NCI-H2081 (cell line): ENCODE measurements around the gene PRKCA.
A peak's percentile ranks its signal among the peaks of the same experiment; 100 is the strongest.

Experiments used
- DNase-seq, 2 experiments: peaks; one replicate each; lab custom pipeline; 2025; lab: John Stamatoyannopoulos, UW

PRKCA gene

GRCh38 chr17:66414561-66415175, 112.3 kb downstream of the PRKCA start:
- no peak for DNase-seq

GRCh38 chr17:66415366-66416206, 113.2 kb downstream of the PRKCA start:
- DNase-seq: no peak

GRCh38 chr17:66416207-66416940, 114.0 kb downstream of the PRKCA start:
- DNase-seq: peak in 1 of 2 experiments; percentile 41

- DNase-seq: no peak
Measured at GRCh38 chr17:66417300-66417719, 114.9 kb downstream of the PRKCA start.

GRCh38 chr17:66420961-66421371, 118.6 kb downstream of the PRKCA start:
- no peak for DNase-seq

GRCh38 chr17:66422186-66422585, 119.8 kb downstream of the PRKCA start:
- no peak for DNase-seq

- DNase-seq: no peak
Measured at GRCh38 chr17:66423056-66423955, 120.9 kb downstream of the PRKCA start.

- no peak for DNase-seq
Measured at GRCh38 chr17:66425756-66426396, 123.5 kb downstream of the PRKCA start.

- peak in 1 of 2 experiments; percentile 41 for DNase-seq
Measured at GRCh38 chr17:66426397-66427033, 124.1 kb downstream of the PRKCA start.

GRCh38 chr17:66427134-66427533, 124.7 kb downstream of the PRKCA start:
- DNase-seq: no peak

- no peak for DNase-seq
Measured at GRCh38 chr17:66429680-66430079, 127.3 kb downstream of the PRKCA start.

- peak in 1 of 2 experiments; percentile 21 for DNase-seq
Measured at GRCh38 chr17:66430846-66431795, 128.7 kb downstream of the PRKCA start.

- DNase-seq: no peak
Measured at GRCh38 chr17:66431910-66432309, 129.5 kb downstream of the PRKCA start.

GRCh38 chr17:66432411-66432957, 130.1 kb downstream of the PRKCA start:
- DNase-seq: no peak

GRCh38 chr17:66432996-66433551, 130.7 kb downstream of the PRKCA start:
- DNase-seq: no peak

GRCh38 chr17:66435182-66435581, 132.8 kb downstream of the PRKCA start:
- DNase-seq: no peak

- no peak for DNase-seq
Measured at GRCh38 chr17:66436631-66437030, 134.2 kb downstream of the PRKCA start.

- no peak for DNase-seq
Measured at GRCh38 chr17:66437476-66438026, 135.1 kb downstream of the PRKCA start.

- DNase-seq: no peak
Measured at GRCh38 chr17:66438101-66438500, 135.7 kb downstream of the PRKCA start.
